IPS DF 4.7 (cell line): ENCODE data around the gene TTC24.
"Not testable (repeated sequence)": the region's sequence is repeated elsewhere in the genome, so short reads cannot be mapped to it uniquely, and the experiment has no call there.

ENCODE experiments used
- DNase-seq: peaks from one replicate; pipeline ENCODE4 v3.0.0-alpha.2; 2013; ENCODE audit warnings: low spot score; ENCODE audit errors: extremely low read depth

TTC24 gene

DNA sequence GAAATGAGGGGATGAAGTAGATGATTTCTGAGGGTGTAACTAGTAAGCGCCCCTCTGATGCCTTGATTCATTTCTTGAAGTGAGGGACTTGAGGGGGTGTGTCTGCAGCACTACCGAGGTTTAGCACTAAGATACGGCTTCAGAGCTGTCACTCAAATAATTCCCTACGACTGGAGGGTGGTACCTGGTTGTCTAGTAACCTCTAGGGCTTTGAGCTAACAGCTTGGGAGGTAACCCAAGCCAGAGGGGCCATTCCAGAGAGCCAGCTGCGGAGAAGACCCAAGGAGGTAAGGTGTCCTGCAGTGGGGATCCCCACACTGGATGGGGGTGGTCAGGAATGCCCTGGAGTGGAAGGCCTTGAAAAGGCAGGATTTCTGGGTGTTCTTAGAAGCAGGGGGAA is at the start of gene TTC24:
Gene TTC24 (plus strand): TSS at position 252 of the 400 bp plus-strand sequence. CDS start 1,642 bp downstream, outside the sequence.
- DNase-seq = no peak

DNA sequence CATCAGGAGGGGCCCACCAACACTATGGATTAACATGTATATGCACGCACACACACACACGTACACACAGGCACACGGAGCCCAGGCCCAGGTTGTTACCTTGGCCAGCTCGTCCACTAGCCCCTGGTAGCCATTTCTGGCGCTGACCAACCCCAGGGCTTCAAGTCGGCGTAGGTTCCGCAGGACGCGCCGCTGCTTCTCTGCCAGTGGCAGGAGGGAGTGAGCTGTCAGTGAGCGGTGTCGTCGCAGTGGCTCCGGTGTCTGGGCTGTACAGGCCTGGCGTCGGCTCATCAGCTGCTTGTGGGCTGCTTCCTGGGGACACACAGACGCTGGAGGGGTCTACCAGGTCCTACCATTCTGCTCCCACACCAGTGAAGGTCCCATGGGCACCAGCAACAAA is 49.5 kb upstream of the TTC24 start:
- no peak for DNase-seq

DNA sequence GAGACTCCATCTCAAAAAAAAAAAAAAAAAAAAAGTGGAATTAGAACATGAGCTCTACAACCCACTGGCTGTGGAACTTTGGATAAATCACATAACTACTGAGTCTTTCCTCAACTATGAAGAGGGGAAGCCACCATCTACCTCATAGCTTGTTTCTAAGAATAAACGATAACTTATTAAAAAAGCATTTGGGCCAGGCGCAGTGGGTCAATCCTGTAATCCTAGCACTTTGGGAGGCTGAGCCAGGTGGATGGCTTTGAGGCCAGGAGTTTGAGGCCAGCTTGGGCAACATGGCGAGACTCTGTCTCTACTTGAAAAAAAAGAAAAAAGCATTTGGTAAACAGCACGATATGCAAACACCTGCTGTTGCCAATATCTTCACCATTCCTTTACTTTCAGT is 47.1 kb upstream of the TTC24 start:
- no peak for DNase-seq

DNA sequence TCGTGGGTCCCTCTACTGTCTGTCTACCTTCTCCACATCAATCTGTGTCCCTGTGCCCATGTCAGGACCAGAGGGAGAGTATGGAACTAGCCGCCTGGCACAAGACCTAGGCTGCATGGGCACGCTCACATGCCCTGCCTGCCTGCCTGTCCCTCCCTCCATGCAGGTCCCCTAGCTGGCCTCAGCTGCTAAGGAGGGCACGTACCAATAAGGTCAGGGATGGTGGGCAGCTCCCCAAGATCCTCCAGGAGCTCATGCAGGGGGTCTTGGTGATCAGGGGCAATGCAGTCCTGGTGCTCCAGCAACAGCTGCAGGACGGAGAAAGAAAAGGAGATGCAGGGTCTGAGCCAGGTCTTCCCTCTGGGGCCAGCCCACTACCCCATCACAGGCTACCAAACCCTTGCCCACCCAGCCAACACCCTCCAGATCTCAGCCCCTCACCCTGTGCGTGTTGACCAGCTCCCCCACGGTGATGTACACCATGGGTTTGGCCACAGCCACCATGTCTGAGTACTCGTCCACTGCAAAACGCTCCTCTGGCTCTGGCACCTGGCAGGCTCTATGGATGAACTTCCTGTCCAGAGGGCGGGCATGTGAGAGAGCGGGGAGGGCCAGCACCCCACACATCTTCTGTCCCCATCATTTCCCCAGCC is 45.8 kb upstream of the TTC24 start:
- no peak for DNase-seq

DNA sequence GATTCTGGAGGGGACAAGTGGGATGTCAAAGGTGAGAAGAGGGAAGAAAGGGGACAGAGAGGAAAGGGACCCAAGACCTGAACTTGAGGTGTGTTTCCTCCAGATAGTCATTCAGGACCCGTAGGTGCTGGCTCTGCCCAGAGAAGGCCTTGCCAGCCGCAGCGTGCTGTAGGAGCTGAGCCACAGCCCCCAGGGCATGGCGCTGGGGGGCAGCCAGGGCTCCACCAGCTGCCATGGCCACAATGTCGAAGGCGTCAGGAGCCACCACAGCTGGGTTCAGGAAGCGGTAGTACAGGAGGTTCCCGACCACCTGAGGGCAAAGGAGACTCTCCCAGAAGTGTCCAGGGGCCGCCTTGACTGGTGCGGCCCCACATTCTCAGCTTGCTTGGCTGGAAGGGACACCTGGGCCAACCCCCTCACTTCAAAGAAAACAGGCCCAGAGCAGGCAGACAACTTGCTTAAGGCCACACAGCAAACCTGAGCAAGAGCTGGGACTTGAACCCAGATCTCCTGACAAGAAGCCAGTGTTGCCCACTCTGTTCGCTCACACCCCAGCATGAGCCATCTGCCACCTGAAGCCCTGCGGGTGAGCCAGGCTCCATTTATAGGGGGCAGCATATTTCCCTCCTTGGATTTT is 45.0 kb upstream of the TTC24 start:
- DNase-seq = no peak

- no peak for DNase-seq
Measured at GRCh38 chr1:156537027-156537426, 42.5 kb upstream of the TTC24 start.

- DNase-seq = no peak
Measured at GRCh38 chr1:156538711-156539440, 40.6 kb upstream of the TTC24 start.

DNA sequence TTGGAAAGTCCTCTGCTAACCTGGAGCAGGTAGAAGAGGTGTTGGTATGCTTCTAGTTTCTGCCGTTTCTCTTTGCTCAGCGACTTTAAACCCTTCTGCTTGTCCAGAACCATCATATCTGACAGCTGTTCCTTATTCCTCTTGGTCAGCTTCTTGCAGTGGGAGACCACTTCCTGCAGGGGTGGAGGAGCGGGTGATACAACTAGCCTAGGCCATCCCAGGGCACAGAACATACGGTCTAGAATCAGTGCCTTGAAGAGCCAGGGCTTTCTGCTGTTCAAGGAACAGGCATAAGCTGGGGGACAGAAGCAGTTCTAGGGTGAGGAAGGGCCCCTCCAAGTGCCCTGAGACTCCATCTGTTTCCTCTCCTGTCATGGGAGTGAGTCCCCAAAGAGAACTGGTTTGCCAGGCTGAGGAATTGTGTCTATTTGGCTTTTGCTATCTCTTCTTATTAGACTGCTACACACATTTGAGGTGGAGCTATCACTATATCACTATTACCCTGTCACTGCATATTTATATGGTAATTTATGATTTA is 39.6 kb upstream of the TTC24 start:
- DNase-seq = no peak

- no peak for DNase-seq
Measured at GRCh38 chr1:156540955-156541354, 38.6 kb upstream of the TTC24 start.

GRCh38 chr1:156543066-156543465 is 36.5 kb upstream of the TTC24 start:
- DNase-seq = no peak

DNA sequence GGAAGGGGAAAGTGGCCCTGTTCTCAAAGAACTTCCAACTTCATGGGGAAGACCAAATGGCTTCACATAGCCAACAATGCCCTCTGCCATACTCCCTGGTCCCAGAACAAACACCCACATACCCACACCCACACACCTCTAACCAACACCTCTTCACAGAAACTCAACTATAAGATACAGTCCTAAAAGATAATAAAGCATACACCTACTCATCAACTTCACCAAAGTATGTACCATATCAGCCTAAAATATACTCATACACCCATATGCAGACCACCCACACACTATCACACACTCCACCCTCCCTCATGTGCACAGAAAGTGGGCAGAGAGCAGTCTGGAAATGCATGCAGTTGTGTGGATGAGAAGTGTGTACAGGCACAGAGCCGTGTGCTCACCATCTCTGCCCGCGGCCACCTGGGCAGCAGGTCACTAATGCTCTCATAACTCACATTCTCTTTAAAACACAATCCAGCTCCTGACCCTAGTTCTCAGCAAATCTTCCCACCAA is 34.9 kb upstream of the TTC24 start:
- no peak for DNase-seq

DNA sequence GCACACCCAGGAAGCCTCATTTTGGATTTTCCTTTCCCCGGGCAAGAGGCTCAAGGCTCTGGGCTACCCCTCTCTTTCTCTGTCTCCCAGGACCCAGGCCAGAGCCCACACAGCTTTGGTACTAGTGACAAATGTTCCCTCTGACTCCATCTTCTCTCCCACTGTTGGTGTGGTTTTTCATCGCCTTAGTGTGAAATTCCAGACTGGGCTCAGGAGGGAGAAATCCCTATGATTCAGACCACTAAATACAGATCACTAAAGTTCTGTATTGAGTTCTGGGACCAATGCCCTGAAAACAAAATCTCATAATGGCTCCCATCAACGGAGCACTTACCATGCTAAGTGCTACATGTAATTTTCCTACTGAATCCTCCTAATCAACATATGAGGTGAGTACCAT is 33.3 kb upstream of the TTC24 start:
- no peak for DNase-seq

GRCh38 chr1:156547434-156547833 is 32.1 kb upstream of the TTC24 start:
- no peak for DNase-seq

GRCh38 chr1:156547982-156548381 is 31.5 kb upstream of the TTC24 start:
- DNase-seq = no peak

GRCh38 chr1:156549390-156549789 is 30.1 kb upstream of the TTC24 start:
- no peak for DNase-seq

- no peak for DNase-seq
Measured at GRCh38 chr1:156549831-156550230, 29.7 kb upstream of the TTC24 start.

DNA sequence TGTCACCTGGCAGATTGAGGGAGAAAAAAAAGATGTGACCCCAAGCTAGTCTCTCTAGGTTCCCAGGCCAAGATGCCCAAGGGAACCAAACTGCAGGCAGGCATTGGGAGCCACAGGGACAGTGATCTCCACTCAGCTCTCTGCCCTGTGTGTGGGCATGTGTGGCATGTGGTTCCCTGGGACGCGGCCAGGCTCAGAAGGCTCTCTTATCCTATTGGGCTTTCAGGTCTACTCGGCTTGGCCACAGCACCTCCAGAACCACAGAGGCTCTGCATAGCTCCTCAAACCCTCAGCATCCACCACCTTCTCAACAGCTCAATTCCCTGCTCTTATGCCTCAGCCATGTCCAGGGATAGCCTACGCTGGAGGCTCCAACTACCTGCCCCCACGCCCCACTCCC is 29.2 kb upstream of the TTC24 start:
- no peak for DNase-seq

DNA sequence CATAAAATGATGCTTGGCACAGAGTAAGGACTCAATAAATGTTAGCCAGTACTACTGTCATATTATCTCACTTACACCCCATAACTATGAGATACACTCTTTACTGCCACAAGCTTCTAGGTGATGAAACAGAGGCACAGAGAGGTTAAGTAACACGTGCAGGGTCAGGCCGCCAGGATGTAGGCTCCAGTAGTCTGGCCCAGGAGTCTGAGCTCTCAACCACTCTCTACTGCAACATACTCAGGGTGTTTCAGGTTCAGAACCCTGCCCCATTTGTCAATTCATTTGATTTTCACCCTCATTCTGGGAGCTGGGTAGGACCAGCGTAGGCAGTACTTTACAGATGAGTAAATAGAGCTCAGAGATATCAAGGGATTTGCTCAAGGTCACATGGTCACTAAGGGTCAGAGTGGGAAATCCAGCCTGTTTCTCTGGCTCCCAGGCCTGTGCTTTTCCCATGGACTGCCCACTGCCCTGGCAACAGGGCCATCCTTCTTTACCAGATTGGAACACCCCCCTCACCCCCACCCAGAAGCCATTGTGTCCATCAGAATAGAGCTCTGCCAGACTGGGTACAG is 28.4 kb upstream of the TTC24 start:
- DNase-seq = no peak

GRCh38 chr1:156551869-156552268 is 27.7 kb upstream of the TTC24 start:
- DNase-seq = no peak

DNA sequence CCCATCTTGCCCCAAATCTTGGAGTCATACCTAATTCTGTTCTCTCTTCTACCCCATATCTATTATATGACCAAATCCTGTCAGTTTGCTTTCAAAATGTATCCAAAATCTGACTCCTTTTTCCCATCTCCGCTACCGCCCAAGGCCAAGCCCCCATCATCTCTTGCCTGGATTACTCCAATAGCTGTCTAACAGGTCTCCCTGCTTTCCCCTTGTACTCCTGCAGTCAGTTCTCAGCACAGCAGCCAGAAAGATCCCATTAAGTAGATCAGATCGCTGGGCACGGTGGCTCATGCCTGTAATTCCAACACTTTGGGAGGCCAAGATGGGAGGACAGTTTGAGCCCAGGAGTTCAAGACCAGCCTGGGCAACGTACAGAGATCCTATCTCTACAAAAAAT is 27.0 kb upstream of the TTC24 start:
- DNase-seq = no peak

DNA sequence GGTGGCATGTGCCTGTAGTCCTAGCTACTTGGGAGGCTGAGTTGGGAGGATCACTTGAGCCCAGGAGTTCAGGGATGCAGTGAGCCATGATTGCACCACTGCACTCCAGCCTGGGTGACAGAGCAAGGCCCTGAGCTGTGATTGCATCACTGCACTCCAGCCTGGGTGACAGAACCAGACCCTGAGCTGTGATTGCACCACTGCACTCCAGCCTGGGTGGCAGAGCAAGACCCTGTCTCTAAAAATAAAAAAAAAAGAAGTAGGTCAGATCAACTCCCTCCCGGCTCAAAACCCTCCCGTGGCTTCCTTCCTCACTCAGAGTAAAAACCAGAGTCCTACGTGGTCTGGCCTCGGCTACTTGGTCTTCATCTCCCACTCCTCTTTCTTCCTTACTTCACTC is 26.6 kb upstream of the TTC24 start:
- not testable (repeated sequence) for DNase-seq
